Stomach smooth muscle (tissue), 2 donors: Measurements from ENCODE around the gene MCF2.

Source experiments
- H3K27ac ChIP-seq: one replicate; pipeline ENCODE4 v1.7.0; 2013; ENCODE audit warnings: mild to moderate bottlenecking, low read length, inconsistent platforms
- H3K27me3 ChIP-seq, 2 donors: one replicate each; pipeline ENCODE4 v1.7.0; 2013; ENCODE audit warnings: low read length in 2 of 2; ENCODE audit not compliant: insufficient read depth in 2 of 2, control insufficient read depth in 1 of 2
- H3K36me3 ChIP-seq, 2 donors: one replicate each; pipeline ENCODE4 v1.7.0; 2013; ENCODE audit warnings: low read length in 2 of 2; ENCODE audit not compliant: control insufficient read depth in 2 of 2, insufficient read depth in 2 of 2
- H3K4me1 ChIP-seq: one replicate; pipeline ENCODE4 v1.7.0; 2013; ENCODE audit warnings: low read length; ENCODE audit not compliant: control insufficient read depth, insufficient read depth
- H3K4me3 ChIP-seq, 2 donors: one replicate each; pipeline ENCODE4 v1.7.0; 2013; ENCODE audit warnings: low read length in 2 of 2
- H3K9ac ChIP-seq, 2 donors: one replicate each; pipeline ENCODE4 v1.7.0; 2013; ENCODE audit warnings: low read length in 2 of 2, mild to moderate bottlenecking in 1 of 2
- H3K9me3 ChIP-seq, 2 donors: one replicate each; pipeline ENCODE4 v1.7.0; 2013; ENCODE audit warnings: low read length in 2 of 2; ENCODE audit not compliant: control insufficient read depth in 2 of 2
- donor health status: healthy.
- donor health status: Pancreatic carcinoma.

MCF2 gene, protein sequence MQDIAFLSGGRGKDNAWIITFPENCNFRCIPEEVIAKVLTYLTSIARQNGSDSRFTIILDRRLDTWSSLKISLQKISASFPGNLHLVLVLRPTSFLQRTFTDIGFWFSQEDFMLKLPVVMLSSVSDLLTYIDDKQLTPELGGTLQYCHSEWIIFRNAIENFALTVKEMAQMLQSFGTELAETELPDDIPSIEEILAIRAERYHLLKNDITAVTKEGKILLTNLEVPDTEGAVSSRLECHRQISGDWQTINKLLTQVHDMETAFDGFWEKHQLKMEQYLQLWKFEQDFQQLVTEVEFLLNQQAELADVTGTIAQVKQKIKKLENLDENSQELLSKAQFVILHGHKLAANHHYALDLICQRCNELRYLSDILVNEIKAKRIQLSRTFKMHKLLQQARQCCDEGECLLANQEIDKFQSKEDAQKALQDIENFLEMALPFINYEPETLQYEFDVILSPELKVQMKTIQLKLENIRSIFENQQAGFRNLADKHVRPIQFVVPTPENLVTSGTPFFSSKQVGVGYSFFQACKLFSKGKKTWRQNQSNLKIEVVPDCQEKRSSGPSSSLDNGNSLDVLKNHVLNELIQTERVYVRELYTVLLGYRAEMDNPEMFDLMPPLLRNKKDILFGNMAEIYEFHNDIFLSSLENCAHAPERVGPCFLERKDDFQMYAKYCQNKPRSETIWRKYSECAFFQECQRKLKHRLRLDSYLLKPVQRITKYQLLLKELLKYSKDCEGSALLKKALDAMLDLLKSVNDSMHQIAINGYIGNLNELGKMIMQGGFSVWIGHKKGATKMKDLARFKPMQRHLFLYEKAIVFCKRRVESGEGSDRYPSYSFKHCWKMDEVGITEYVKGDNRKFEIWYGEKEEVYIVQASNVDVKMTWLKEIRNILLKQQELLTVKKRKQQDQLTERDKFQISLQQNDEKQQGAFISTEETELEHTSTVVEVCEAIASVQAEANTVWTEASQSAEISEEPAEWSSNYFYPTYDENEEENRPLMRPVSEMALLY

DNA sequence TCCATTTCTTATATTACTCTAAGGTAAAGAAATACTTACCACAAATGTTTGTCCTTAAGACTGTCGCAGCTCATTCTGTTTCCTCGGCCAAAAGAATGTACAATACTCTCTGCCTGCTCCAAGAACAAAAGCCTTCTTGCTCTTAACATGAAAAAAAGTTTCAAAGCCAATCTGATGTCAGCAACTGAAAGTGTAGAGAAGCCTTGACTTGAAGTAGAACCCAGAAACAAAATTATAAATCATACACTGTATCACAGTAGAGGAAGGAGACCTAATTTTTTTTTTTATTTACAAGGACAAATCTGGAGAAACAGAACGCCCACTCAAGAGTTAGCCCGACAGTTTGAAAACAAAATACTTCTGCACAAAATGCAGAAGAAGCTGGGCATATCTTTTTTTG, at the start of gene MCF2:
Gene MCF2 (minus strand): TSS at position 101 of the 400 bp plus-strand sequence. CDS start 56,423 bp downstream, outside the sequence.
- Histone ChIP-seq H3K4me3 (no peak within 1 kb of the TSS), H3K9me3 (no peaks in the 10 kb centered on the region), H3K27me3 (no peaks in the 10 kb centered on the region), H3K27ac (no peak within 1 kb of the TSS), H3K36me3 (no peaks in the 10 kb centered on the region), H3K4me1 (no peaks in the 10 kb centered on the region), H3K9ac (no peak within 1 kb of the TSS)

DNA sequence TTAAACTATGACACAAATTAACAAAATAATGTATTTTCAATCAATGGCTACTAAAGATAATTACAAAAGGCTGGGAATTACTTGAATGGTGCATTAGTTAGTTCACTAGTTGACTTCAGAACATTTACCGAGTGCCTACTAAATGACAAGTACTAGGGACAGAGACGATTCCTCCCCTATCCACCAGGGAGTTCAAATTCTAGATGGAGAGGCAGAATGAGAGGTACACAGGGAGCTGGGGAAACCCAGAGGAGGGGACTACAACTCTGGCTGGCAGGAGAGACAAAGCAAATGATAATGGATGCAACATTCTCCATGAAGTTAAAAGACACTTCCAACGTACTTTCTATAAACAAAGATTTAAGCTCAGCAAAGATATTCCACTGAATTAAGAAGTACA, 43.1 kb upstream of the MCF2 start:
- no peak overlapping the region for H3K27ac ChIP-seq
- no peak overlapping the region for H3K9ac ChIP-seq
- no peaks in the 10 kb centered on the region for H3K4me1 ChIP-seq
- no peak overlapping the region for H3K4me3 ChIP-seq
- H3K9me3 ChIP-seq: no peaks in the 10 kb centered on the region
- H3K36me3 ChIP-seq: no peaks in the 10 kb centered on the region
- no peaks in the 10 kb centered on the region for H3K27me3 ChIP-seq

DNA sequence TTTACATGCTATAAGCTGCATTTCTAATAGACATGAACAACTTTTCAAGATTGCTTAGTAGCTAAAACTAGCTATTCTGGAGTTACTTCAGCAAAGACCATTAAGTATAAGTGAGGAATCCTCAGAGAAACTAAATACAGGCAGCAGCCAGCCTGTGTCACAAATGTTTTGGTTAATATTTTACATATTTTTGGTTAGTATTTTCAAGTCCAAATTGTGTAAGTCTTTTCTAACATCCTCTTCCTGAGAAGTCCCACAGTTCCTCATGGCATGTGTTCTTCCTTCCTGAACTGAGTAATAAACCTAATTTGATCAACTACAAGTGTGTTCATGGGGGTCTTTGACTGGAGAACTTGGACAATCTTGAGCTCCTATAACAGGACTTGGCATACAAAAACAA, 42.4 kb upstream of the MCF2 start:
- no peak overlapping the region for H3K9ac ChIP-seq
- no peaks in the 10 kb centered on the region for H3K36me3 ChIP-seq
- no peak overlapping the region for H3K4me3 ChIP-seq

DNA sequence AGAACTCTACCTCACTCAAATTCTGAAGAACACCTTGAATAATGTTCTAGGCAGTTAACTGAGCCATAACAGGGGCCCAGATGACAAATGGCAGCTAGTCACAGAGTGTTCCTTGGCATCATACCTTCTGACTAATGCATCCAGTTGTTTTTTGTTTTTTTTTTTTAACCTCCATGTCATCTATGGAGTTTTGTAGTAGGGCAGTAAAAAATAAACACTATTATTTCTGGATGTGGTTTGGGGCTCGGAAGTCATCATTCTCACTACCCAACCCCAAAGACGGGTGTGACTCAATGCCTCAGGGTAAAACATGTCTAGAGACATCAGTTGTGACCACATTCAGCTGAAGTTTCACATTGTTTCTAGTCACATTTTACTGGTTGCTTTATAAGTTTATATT, 31.2 kb upstream of the MCF2 start:
- Histone ChIP-seq H3K9me3 (no peaks in the 10 kb centered on the region), H3K9ac (no peak overlapping the region), H3K4me1 (no peaks in the 10 kb centered on the region), H3K4me3 (no peak overlapping the region), H3K27me3 (peaks cover 0 to 3% of the 10 kb centered on the region in 2 donors), H3K36me3 (no peaks in the 10 kb centered on the region), H3K27ac (no peak overlapping the region)

More for the DNA sequence above, 42.4 kb upstream of the MCF2 start:
- H3K4me1 ChIP-seq: no peaks in the 10 kb centered on the region
- H3K9me3 ChIP-seq: no peaks in the 10 kb centered on the region
- no peaks in the 10 kb centered on the region for H3K27me3 ChIP-seq
- H3K27ac ChIP-seq: no peak overlapping the region

DNA sequence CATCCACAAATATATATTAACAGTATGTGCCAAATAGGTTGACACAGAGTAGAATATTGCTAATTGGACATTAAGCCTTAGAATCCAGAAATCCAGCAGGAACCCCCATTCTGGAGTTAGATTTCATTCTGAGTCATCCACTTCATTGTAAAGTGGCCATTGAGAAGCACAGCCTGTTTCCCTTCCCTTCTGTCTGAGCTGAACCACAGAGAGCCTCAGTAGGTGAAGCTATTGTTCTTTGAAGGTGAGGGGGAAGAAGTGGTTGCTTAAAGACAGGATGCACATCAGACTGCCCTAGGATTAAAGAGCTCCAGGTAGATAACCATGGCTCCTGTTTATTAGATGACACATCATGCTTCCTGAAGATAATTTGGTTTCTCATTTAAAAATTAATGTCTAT, 30.6 kb upstream of the MCF2 start:
- no peaks in the 10 kb centered on the region for H3K9me3 ChIP-seq
- H3K4me3 ChIP-seq: no peak overlapping the region
- H3K9ac ChIP-seq: no peak overlapping the region
- no peak overlapping the region for H3K27ac ChIP-seq
- peaks cover 0 to 3% of the 10 kb centered on the region in 2 donors for H3K27me3 ChIP-seq
- no peaks in the 10 kb centered on the region for H3K36me3 ChIP-seq
- no peaks in the 10 kb centered on the region for H3K4me1 ChIP-seq

DNA sequence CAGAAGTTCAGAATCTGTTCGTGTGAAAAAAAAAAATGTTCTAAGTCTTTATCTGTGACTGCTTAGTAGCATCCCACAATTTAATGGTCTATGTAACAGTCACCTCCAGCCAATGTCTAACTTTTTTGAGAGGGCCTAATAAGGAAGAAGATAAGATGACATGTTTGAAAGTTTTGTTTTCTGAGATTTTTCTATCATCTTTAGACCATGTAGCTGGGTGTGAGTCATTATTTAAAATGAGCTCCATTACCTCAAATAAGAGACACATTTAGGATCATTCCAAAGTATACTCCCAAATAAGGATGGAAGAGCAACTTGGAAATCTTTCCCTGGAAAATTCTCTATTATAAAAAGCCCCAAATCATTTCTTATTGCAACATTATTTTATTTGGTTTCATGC, 28.2 kb upstream of the MCF2 start:
- Histone ChIP-seq H3K27me3 (peaks cover 0 to 2% of the 10 kb centered on the region in 2 donors), H3K4me1 (no peaks in the 10 kb centered on the region), H3K4me3 (no peak overlapping the region), H3K9me3 (no peaks in the 10 kb centered on the region), H3K9ac (no peak overlapping the region), H3K27ac (no peak overlapping the region), H3K36me3 (no peaks in the 10 kb centered on the region)

DNA sequence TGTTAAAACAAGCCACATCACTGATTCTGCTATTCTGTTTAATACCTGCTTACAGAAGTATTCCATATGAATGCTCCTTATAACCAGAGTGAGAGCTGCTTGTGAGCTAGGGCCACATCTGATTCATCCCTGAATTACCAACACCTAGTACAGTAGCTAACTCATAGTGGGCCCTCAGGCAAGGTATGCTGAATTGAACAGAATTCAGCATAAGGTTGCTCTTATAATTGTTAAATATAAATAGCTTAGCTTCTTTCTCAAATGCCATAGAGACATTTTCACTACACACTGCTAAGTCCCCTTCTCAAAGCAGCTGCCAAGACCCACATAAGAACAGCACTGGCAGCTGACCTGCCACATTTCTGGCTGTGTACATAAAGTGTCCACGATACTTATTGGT, 27.0 kb upstream of the MCF2 start:
- Histone ChIP-seq H3K27me3 (no peaks in the 10 kb centered on the region), H3K36me3 (no peaks in the 10 kb centered on the region), H3K9me3 (no peaks in the 10 kb centered on the region), H3K4me1 (no peaks in the 10 kb centered on the region), H3K9ac (no peak overlapping the region), H3K4me3 (no peak overlapping the region), H3K27ac (no peak overlapping the region)

DNA sequence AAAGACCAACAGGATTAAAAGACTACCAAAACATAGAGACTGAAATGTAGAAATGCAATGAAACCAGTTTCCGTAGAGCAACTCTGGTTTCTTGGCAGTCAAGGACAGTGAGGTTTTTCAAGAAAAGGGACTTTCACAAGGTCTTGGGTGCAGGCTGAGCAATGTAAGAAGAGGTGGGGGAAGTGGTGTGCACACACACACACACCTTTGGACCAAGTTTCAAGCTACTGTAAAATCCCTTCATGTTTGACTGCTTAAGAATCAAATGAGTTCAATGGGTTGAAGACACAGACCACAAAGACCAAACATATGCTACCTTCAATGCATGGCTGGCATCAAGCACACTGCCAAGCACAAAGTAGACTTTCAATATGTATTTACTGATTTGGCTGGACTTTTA, 17.8 kb upstream of the MCF2 start:
- Histone ChIP-seq H3K27ac (no peak overlapping the region), H3K36me3 (no peaks in the 10 kb centered on the region), H3K4me1 (no peaks in the 10 kb centered on the region)

DNA sequence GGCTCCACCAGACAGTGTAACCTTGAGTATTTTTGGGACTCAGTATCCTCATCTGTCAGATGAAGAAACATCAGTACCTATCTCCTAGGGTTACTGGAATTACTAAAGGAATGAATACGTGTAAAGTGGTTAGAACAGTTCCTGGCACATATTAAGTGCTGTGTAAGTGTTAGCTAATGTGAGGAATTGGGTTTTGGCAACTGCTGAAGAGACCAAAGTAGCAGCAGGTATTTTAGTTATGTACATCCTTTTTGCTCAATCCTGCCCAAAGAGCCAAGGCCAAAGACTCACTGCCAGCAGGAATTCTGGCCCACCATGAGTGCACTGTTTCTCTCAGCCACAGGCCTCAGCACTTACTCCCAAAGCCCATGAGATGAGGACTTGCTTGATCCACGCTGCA, 16.7 kb upstream of the MCF2 start:
- no peaks in the 10 kb centered on the region for H3K36me3 ChIP-seq
- H3K4me1 ChIP-seq: no peaks in the 10 kb centered on the region
- H3K9ac ChIP-seq: no peak overlapping the region
- H3K9me3 ChIP-seq: no peaks in the 10 kb centered on the region
- H3K27ac ChIP-seq: no peak overlapping the region
- no peaks in the 10 kb centered on the region for H3K27me3 ChIP-seq
- no peak overlapping the region for H3K4me3 ChIP-seq

More for the DNA sequence above, 17.8 kb upstream of the MCF2 start:
- Histone ChIP-seq H3K27me3 (no peaks in the 10 kb centered on the region), H3K9me3 (no peaks in the 10 kb centered on the region), H3K9ac (no peak overlapping the region), H3K4me3 (no peak overlapping the region)

DNA sequence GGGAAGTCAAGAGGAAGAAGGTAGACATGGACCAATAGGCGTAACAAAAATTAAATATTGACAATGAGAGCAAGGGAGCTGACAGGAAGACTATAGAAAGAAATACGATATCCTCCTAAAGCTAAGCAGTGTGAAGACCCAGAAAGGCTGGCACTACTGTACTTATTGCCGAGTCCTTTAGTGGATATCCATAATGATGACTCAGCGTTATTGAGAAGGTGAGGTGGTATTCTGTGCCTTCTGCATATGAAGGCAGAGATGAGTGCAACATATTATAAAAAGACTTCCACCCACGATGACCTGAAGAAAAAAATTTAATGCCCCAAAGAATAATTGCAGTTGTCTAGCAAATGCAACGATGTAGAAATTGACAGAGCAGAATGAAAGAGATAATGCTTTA, 13.0 kb upstream of the MCF2 start:
- Histone ChIP-seq H3K4me3 (no peak overlapping the region), H3K9me3 (no peaks in the 10 kb centered on the region)

More for the DNA sequence above, 13.0 kb upstream of the MCF2 start:
- Histone ChIP-seq H3K27ac (no peak overlapping the region), H3K36me3 (no peaks in the 10 kb centered on the region), H3K9ac (no peak overlapping the region), H3K4me1 (no peaks in the 10 kb centered on the region), H3K27me3 (no peaks in the 10 kb centered on the region)
